HG02763 (cell line): Measurements from ENCODE around the gene TK1.

Experiments used
- ATAC-seq: cut with Tn5 transposase; IDR thresholded peaks from one replicate; pipeline ENCODE4 v1.9.1; 2021; ENCODE audit warnings: mild to moderate bottlenecking, moderate library complexity; ENCODE audit not compliant: unreplicated experiment

TK1 gene

GRCh38 chr17:78135858-78136500, 50.9 kb downstream of the TK1 start:
- ATAC-seq, result no peak

GRCh38 chr17:78134899-78135385, 51.9 kb downstream of the TK1 start:
- no peak for ATAC-seq

- no peak for ATAC-seq
These were observed 52.6 kb downstream of the TK1 start for GRCh38 chr17:78133971-78134898.

- no peak for ATAC-seq
These were observed 53.5 kb downstream of the TK1 start for GRCh38 chr17:78133179-78133951.

- no peak for ATAC-seq
These were observed 54.1 kb downstream of the TK1 start for GRCh38 chr17:78132767-78133178.

- ATAC-seq, result no peak
These were observed 54.7 kb downstream of the TK1 start for GRCh38 chr17:78132084-78132676.

- ATAC-seq, result no peak
These were observed 55.4 kb downstream of the TK1 start for GRCh38 chr17:78131172-78132083.

- no peak for ATAC-seq
These were observed 56.3 kb downstream of the TK1 start, which contains the start of gene TMC8 for GRCh38 chr17:78130437-78131101. TSS of gene TMC8 (plus strand) at chr17:78130771. CDS start at chr17:78131589, 818 bp downstream.

GRCh38 chr17:78130090-78130436, 56.8 kb downstream of the TK1 start:
- ATAC-seq, result no peak

- no peak for ATAC-seq
These were observed 57.3 kb downstream of the TK1 start for GRCh38 chr17:78129351-78130089.

GRCh38 chr17:78128551-78129350, 58.1 kb downstream of the TK1 start, which contains the start of gene TMC6:
TSS of gene TMC6 (minus strand) at chr17:78128755. CDS start at chr17:78126832, 1,923 bp downstream.
- peak; percentile 35 for ATAC-seq

GRCh38 chr17:78127888-78128550, 58.8 kb downstream of the TK1 start:
- ATAC-seq, result no peak

- no peak for ATAC-seq
These were observed 59.5 kb downstream of the TK1 start for GRCh38 chr17:78127239-78127887.

- no peak for ATAC-seq
These were observed 60.0 kb downstream of the TK1 start for GRCh38 chr17:78126895-78127238.

GRCh38 chr17:78125976-78126894, 60.6 kb downstream of the TK1 start:
- no peak for ATAC-seq
